Fibroblast of skin of back (primary cell): Measurements from ENCODE around the gene DUSP18.
"Not testable (repeated sequence)": the region's sequence is repeated elsewhere in the genome, so short reads cannot be mapped to it uniquely, and the experiment has no call there.

ENCODE experiments used
- DNase-seq: peaks from one replicate; pipeline ENCODE4 v3.0.0-alpha.2; 2013

DUSP18 gene

GRCh38 chr22:30637701-30638114, 30.0 kb downstream of the DUSP18 start:
- DNase-seq, result no peak

- DNase-seq, result peak; percentile 13
These were observed 31.2 kb downstream of the DUSP18 start for GRCh38 chr22:30636226-30637077.

GRCh38 chr22:30635273-30636225, 32.1 kb downstream of the DUSP18 start, which contains the start of gene SLC35E4:
Gene SLC35E4 (plus strand): TSS chr22:30635781. CDS start chr22:30636451, 670 bp downstream.
- DNase-seq, result peak; percentile 89

DNA sequence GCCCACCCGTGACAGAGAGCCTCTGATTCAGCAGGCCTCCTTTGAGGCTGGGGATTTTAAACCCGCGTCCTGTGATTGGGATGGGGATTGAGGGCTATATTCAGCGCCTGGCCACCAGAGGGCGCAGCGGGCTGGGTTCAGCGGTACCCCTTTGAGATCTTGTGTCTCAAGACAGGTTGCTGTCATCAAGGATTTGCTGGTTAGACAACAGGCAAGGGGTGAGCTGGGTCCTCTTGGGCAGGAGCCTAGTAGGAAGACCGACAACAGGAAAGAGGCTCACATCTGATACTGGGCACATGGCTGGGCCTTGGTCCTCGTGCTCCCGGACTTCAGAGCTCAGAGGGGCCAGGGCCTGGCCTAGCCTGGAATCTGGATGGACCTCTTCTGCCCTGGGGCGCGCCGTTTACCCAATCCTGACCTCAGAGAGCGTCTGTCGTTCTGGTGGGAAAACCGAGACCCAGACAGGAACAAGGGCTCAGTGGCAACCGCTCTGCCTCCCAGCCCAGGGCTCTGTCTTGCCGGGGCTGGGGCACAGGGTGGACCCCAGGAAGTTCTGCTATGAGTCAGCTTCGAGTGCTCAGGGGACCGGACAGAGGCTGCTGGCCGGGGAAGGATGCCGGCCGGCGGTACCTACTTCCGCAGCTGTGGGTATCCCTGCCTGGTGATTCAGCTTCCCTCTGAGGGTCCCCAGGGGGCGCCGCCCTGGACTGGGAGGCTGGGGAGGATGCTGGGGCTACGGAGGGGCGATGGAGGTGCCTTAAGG, 33.0 kb downstream of the DUSP18 start:
- peak; percentile 88 for DNase-seq

DNA sequence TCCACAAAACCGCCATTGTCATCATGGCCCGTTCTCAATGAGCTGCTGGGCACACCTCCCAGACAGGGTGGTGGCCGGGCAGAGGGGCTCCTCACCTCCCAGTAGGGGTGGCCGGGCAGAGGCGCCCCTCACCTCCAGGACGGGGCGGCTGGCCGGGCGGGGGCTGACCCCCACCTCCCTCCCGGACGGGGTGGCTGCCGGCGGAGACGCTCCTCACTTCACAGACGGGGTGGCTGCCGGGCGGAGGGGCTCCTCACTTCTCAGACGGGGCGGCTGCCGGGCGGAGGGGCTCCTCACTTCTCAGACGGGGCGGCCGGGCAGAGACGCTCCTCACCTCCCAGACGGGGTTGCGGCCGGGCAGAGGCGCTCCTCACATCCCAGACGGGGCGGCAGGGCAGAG, 36.2 kb downstream of the DUSP18 start:
- not testable (repeated sequence) for DNase-seq

- no peak for DNase-seq
These were observed 39.2 kb downstream of the DUSP18 start for GRCh38 chr22:30628491-30628890.

GRCh38 chr22:30627471-30627870, 40.2 kb downstream of the DUSP18 start:
- DNase-seq, result no peak

DNA sequence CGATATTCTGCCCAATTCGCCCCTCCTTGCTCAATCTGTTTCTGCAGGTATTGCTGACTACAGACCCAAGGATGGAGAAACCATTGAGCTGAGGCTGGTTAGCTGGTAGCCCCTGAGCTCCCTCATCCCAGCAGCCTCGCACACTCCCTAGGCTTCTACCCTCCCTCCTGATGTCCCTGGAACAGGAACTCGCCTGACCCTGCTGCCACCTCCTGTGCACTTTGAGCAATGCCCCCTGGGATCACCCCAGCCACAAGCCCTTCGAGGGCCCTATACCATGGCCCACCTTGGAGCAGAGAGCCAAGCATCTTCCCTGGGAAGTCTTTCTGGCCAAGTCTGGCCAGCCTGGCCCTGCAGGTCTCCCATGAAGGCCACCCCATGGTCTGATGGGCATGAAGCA, 41.3 kb downstream of the DUSP18 start:
- DNase-seq, result no peak

- not testable (repeated sequence) for DNase-seq
These were observed 47.8 kb downstream of the DUSP18 start for GRCh38 chr22:30619909-30620308.

GRCh38 chr22:30617819-30618218, 49.9 kb downstream of the DUSP18 start:
- no peak for DNase-seq

DNA sequence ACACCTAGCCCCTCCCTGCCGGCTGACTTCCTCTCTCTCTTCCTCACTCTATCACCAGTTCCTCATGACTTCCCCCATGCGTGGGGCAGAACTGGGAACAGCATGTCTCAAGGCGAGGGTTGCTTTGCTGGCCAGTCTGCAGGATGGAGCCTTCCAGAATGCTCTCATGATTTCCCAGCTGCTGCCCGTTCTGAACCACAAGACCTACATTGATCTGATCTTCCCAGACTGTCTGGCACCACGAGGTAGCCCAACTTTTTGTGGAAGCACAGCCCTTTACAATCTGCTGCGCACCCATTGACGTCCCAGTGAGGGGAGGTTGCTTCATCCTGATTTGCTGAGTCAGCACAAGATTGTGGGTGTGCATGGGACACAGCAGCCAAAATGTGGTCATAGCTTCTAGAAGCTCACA, 52.1 kb downstream of the DUSP18 start:
- DNase-seq, result no peak

GRCh38 chr22:30614879-30615278, 52.8 kb downstream of the DUSP18 start:
- no peak for DNase-seq

DNA sequence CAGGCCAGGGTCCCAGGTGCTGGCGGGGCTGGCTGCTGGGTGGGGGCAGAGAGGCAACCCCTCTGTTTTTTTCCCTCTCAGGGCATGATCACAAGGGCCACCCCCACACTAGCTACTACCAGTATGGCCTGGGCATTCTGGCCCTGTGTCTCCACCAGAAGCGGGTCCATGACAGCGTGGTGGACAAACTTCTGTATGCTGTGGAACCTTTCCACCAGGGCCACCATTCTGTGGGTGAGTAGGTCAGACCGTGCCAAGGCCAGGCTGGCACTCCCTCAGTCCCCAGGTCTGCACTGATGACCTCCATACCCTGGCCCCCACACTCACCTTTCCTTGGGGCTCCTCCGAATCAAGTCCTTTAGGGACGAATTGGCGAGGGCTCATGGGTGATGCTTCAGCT, 53.4 kb downstream of the DUSP18 start:
- DNase-seq, result no peak

DNA sequence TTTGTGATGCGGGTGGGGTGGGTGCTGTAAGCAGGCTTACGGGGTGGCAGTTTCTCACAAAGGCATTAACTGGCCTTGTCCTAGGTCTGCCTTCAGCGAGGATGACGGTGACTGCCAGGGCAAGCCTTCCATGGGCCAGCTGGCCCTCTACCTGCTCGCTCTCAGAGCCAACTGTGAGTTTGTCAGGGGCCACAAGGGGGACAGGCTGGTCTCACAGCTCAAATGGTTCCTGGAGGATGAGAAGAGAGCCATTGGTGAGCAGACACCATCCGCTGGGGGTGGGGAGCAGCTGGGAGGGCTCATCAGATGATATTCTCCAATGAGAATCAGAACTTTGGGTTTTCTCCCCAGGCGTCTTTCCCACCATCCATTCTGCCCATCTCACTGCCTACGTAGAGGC, 54.9 kb downstream of the DUSP18 start:
- no peak for DNase-seq
